CD14-positive monocyte (primary cell): ENCODE measurements around the gene SRXN1. TPM values are rescaled to one million over a fixed set of nuclear protein-coding genes. Genes with fewer than 3 reads are reported as not detected.

ENCODE experiments used
- DNase-seq, 3 donors: peaks; one replicate each; pipeline ENCODE4 v3.0.0-alpha.2; 2011 to 2022
- H2AFZ ChIP-seq: 2 replicates; pipeline ENCODE4 v1.6.0; 2012; ENCODE audit warnings: mild to moderate bottlenecking, low read depth, low read length, inconsistent platforms; ENCODE audit not compliant: insufficient read depth, poor library complexity, severe bottlenecking
- H3K27ac ChIP-seq, 2 donors: 1 replicate in 1 of 2; 2 replicates in 1 of 2; pipeline ENCODE4 v1.5.1; 2012 to 2013; ENCODE audit warnings: low read length in 2 of 2, control low read depth in 1 of 2, inconsistent platforms in 1 of 2, low read depth in 1 of 2, mild to moderate bottlenecking in 1 of 2
- H3K27me3 ChIP-seq, 2 donors: one replicate each; pipeline versions ENCODE4 v1.6.0 to v1.6.1; 2011 to 2013; ENCODE audit warnings: low read length in 2 of 2; ENCODE audit not compliant: control insufficient read depth in 2 of 2, insufficient read depth in 2 of 2
- H3K36me3 ChIP-seq, 2 donors: replicated peaks in 1 of 2; 1 replicate in 1 of 2; 2 replicates in 1 of 2; pipeline versions ENCODE4 v1.5.1 to v1.6.1; 2012 to 2013; ENCODE audit warnings: low read length in 2 of 2, control low read depth in 1 of 2, inconsistent platforms in 1 of 2, mild to moderate bottlenecking in 1 of 2; ENCODE audit not compliant: insufficient read depth in 2 of 2, control insufficient read depth in 1 of 2
- H3K4me1 ChIP-seq, 2 donors: 1 replicate in 1 of 2; 2 replicates in 1 of 2; pipeline versions ENCODE4 v1.5.1 to v1.6.1; 2012 to 2013; ENCODE audit warnings: low read length in 2 of 2, control low read depth in 1 of 2, inconsistent platforms in 1 of 2, mild to moderate bottlenecking in 1 of 2, moderate library complexity in 1 of 2; ENCODE audit not compliant: insufficient read depth in 2 of 2, control insufficient read depth in 1 of 2
- H3K4me2 ChIP-seq: replicated peaks from 2 replicates; pipeline ENCODE3; 2012; ENCODE audit warnings: low read length, moderate library complexity, mild to moderate bottlenecking; ENCODE audit not compliant: poor library complexity, severe bottlenecking; ENCODE audit errors: extremely low read depth
- H3K4me3 ChIP-seq, 3 experiments: fragments of 200-600 bp in 1 of 3; sonication (generic) in 1 of 3; replicated peaks in 1 of 3; 1 replicate in 2 of 3; 2 replicates in 1 of 3; pipeline ENCODE4 v1.5.1; 2011 to 2013; ENCODE audit warnings: low read length in 3 of 3, mild to moderate bottlenecking in 3 of 3, control low read depth in 2 of 3, low read depth in 2 of 3, inconsistent platforms in 1 of 3, moderate library complexity in 1 of 3
- H3K79me2 ChIP-seq: 2 replicates; pipeline ENCODE4 v1.6.0; 2012; ENCODE audit warnings: mild to moderate bottlenecking, control low read depth, inconsistent platforms, low read length, moderate library complexity; ENCODE audit not compliant: insufficient read depth
- H3K9ac ChIP-seq: 2 replicates; pipeline ENCODE4 v1.6.0; 2017; ENCODE audit warnings: low read length, mild to moderate bottlenecking; ENCODE audit not compliant: insufficient read depth, poor library complexity, severe bottlenecking
- H3K9me3 ChIP-seq, 2 donors: replicated peaks in 1 of 2; 1 replicate in 1 of 2; 2 replicates in 1 of 2; pipeline versions ENCODE4 v1.5.1 to v1.6.1; 2012 to 2013; ENCODE audit warnings: low read length in 2 of 2, control low read depth in 1 of 2; ENCODE audit not compliant: control insufficient read depth in 1 of 2, insufficient read depth in 1 of 2
- H4K20me1 ChIP-seq: 2 replicates; pipeline ENCODE4 v1.6.0; 2012; ENCODE audit warnings: mild to moderate bottlenecking, low read length, control low read depth, moderate library complexity; ENCODE audit not compliant: insufficient read depth
- H3K27ac Mint-ChIP-seq, 7 donors: one replicate each; pipeline ENCODE4 v1.8.0; 2020; ENCODE audit warnings: mild to moderate bottlenecking in 7 of 7, mixed read lengths in 7 of 7, moderate library complexity in 6 of 7, inconsistent platforms in 2 of 7
- H3K27me3 Mint-ChIP-seq, 3 donors: one replicate each; pipeline ENCODE4 v1.8.0; 2021 to 2022; ENCODE audit warnings: low read depth in 3 of 3, mild to moderate bottlenecking in 3 of 3, mixed read lengths in 3 of 3, moderate library complexity in 3 of 3, inconsistent platforms in 1 of 3
- H3K36me3 Mint-ChIP-seq, 2 donors: one replicate each; pipeline ENCODE4 v1.8.0; 2020; ENCODE audit warnings: mixed read lengths in 2 of 2, inconsistent platforms in 1 of 2, mild to moderate bottlenecking in 1 of 2
- H3K4me1 Mint-ChIP-seq: one replicate; pipeline ENCODE4 v1.8.0; 2020; ENCODE audit warnings: mild to moderate bottlenecking, mixed read lengths
- H3K4me3 Mint-ChIP-seq, 2 donors: one replicate each; pipeline ENCODE4 v1.8.0; 2020; ENCODE audit warnings: mild to moderate bottlenecking in 2 of 2, mixed read lengths in 2 of 2, moderate library complexity in 1 of 2
- H3K9me3 Mint-ChIP-seq, 7 donors: one replicate each; pipeline ENCODE4 v1.8.0; 2020 to 2022; ENCODE audit warnings: mixed read lengths in 7 of 7, mild to moderate bottlenecking in 6 of 7, moderate library complexity in 6 of 7, inconsistent platforms in 2 of 7
- CTCF ChIP-seq: fragments of 200-600 bp; IDR thresholded peaks from one replicate; pipeline ENCODE4 v1.8.0; 2022; ENCODE audit warnings: antibody characterized with exemption, mild to moderate bottlenecking
- WGBS: methylation state at CpG from one replicate; pipeline ENCODE4 v1.1.5; 2013; ENCODE audit warnings: missing lambda C conversion rate; ENCODE audit not compliant: insufficient coverage; 5-methylcytosine and 5-hydroxymethylcytosine counted together
- intact Hi-C, 2 donors: fragments of 100-400 bp; cut with micrococcal nuclease; formaldehyde crosslinking; loops; one replicate each; pipeline versions ENCODE4 v1.15.0 to v1.15.1; 2023
- polyA plus RNA-seq, 3 donors: library from polyadenylated mRNA; depleted of rRNA in 1 of 3; unstranded in 2 of 3; stranded (reverse) in 1 of 3; fragments of 300-500 nt in 2 of 3; fragments of >200 nt in 1 of 3; fragmentation: Illumina TruSeq in 2 of 3; gene quantifications; 1 replicate in 2 of 3; 2 replicates in 1 of 3; pipeline ENCODE4 v1.2.3, GENCODE V29; 2012 to 2021

The SRXN1 gene
- polyA plus RNA-seq, 3 donors, result 33.5 to 62.4 (median 56.6) TPM

GRCh38 chr20:634148-634925, 18.7 kb downstream of the SRXN1 start:
- no peak overlapping the region for H3K27ac ChIP-seq
- H3K36me3 ChIP-seq, result no peaks in the 10 kb centered on the region
- DNase-seq, result no peak
- Mint-ChIP-seq H3K4me1 (no peaks in the 10 kb centered on the region), H3K27ac (peak overlapping the region in 2 of 7 donors; percentile 16 to 17), H3K9me3 (no peaks in the 10 kb centered on the region), H3K36me3 (no peaks in the 10 kb centered on the region), H3K27me3 (peaks cover 3 to 11% (median 7%) of the 10 kb centered on the region in 3 donors), H3K4me3 (peak overlapping the region in 1 of 2 donors; percentile 35)
- no peaks in the 10 kb centered on the region for H3K27me3 ChIP-seq
- intact Hi-C loops, result no loop called here
- no peak overlapping the region for H3K4me2 ChIP-seq
- H3K4me3 ChIP-seq, result no peak overlapping the region
- no peak overlapping the region for H3K9ac ChIP-seq
- no peaks in the 10 kb centered on the region for H4K20me1 ChIP-seq
- no peak for TF ChIP-seq CTCF
- H2AFZ ChIP-seq, result no peak overlapping the region
- no peaks in the 10 kb centered on the region for H3K79me2 ChIP-seq
- 89% methylated on average over 12 of the region's 14 CpGs for WGBS
- no peaks in the 10 kb centered on the region for H3K9me3 ChIP-seq
- H3K4me1 ChIP-seq, result no peaks in the 10 kb centered on the region

- no peak overlapping the region for H3K4me2 ChIP-seq
Observed at GRCh38 chr20:631101-631500, 21.9 kb downstream of the SRXN1 start.

More at GRCh38 chr20:631101-631500, 21.9 kb downstream of the SRXN1 start:
- Histone ChIP-seq H3K9me3 (no peaks in the 10 kb centered on the region), H4K20me1 (no peaks in the 10 kb centered on the region), H3K79me2 (no peaks in the 10 kb centered on the region), H3K27ac (no peak overlapping the region), H3K27me3 (no peaks in the 10 kb centered on the region), H3K4me1 (no peaks in the 10 kb centered on the region), H2AFZ (no peak overlapping the region), H3K9ac (no peak overlapping the region), H3K36me3 (no peaks in the 10 kb centered on the region), H3K4me3 (no peak overlapping the region)
- Mint-ChIP-seq H3K27ac (no peak overlapping the region), H3K9me3 (peaks cover 0 to 3% (median 0%) of the 10 kb centered on the region in 7 donors), H3K4me3 (no peak overlapping the region), H3K4me1 (no peaks in the 10 kb centered on the region), H3K27me3 (peaks cover 3 to 6% (median 3%) of the 10 kb centered on the region in 3 donors), H3K36me3 (no peaks in the 10 kb centered on the region)
- no peak for DNase-seq
- TF ChIP-seq CTCF, result no peak
- intact Hi-C loops, result no loop called here
- WGBS, result no CpG with 5 or more reads among the region's 1 CpG
